ENCODE results near the gene KRT7. TPM values are rescaled to one million over a fixed set of nuclear protein-coding genes. Genes with fewer than 3 reads are reported as not detected.

KRT7 gene
- total and polyA plus RNA-seq, 5 donors from 2014 or later: 0.56 to 1.4 TPM; not detected in 3

DNA sequence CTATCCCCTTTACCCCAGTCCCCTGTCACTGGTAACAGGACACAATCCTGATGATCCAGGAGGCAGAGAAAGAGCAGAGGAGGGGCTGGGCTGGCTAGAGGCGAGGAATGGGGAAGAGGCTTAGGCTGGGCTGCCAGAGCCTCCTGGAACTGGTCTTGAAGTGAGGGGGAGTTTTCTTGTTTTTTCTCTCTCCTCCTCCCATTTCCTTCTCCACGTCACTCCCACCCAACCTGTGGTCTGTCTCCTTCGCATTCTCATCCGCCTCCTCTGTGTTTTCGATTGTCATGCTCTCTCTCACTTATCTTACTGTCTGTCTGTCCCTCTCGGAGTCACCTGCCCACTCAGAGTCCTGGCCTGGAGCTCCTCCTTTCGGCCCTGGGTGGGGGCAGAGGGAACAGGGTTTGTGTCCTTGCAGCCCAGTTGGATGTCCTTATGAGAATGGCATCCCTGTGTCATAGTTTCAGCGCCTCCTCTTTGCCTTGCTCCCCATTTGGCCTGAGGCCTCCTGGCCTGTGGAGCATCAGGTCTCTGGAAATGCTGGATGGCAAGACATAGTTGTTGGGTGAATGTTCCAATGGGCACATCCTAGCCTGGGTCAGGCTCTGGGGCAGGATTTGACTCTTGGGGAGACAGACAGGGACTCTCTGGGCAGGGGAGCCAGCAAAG, 37.8 kb upstream of the KRT7 start:
- H3K27ac Mint-ChIP-seq: no peak overlapping the region
- H3K4me3 Mint-ChIP-seq: no peak overlapping the region
- H3K9me3 ChIP-seq (ENCODE audit: control insufficient read depth in 2 of 2, low read length in 2 of 2): no peaks in the 10 kb centered on the region
- no peaks in the 10 kb centered on the region for H3K4me1 ChIP-seq (ENCODE audit: control insufficient read depth, insufficient read depth, low read length, poor library complexity, severe bottlenecking)
- H3K27me3 Mint-ChIP-seq: no peaks in the 10 kb centered on the region
- H3K27me3 ChIP-seq (ENCODE audit: control insufficient read depth, insufficient read depth, low read length): no peaks in the 10 kb centered on the region
- H3K36me3 Mint-ChIP-seq: no peaks in the 10 kb centered on the region
- no peaks in the 10 kb centered on the region for H3K36me3 ChIP-seq (ENCODE audit: control insufficient read depth, insufficient read depth, low read length)
- H3K27ac ChIP-seq (ENCODE audit: insufficient read depth, low read length, poor library complexity, severe bottlenecking): no peak overlapping the region
- H3K4me3 ChIP-seq (ENCODE audit: low read depth, low read length): no peak overlapping the region
- H3K9me3 Mint-ChIP-seq: peaks cover 0 to 1% (median 0%) of the 10 kb centered on the region in 7 donors
- peaks cover 0 to 6% (median 0%) of the 10 kb centered on the region in 4 donors for H3K4me1 Mint-ChIP-seq
- no peak for DNase-seq
- no peak for ATAC-seq (ENCODE audit: low read depth in 2 of 2)

- peaks cover 0 to 6% (median 0%) of the 10 kb centered on the region in 4 donors for H3K4me1 Mint-ChIP-seq
- no peak overlapping the region for H3K27ac Mint-ChIP-seq
- ATAC-seq (ENCODE audit: low read depth in 2 of 2) (peak; percentile 16 to 18), DNase-seq (no peak)
- H3K4me3 Mint-ChIP-seq: no peak overlapping the region
- H3K36me3 Mint-ChIP-seq: no peaks in the 10 kb centered on the region
- Histone ChIP-seq H3K36me3 (ENCODE audit: control insufficient read depth, insufficient read depth, low read length) (no peaks in the 10 kb centered on the region), H3K27ac (ENCODE audit: insufficient read depth, low read length, poor library complexity, severe bottlenecking) (no peak overlapping the region), H3K4me1 (ENCODE audit: control insufficient read depth, insufficient read depth, low read length, poor library complexity, severe bottlenecking) (no peaks in the 10 kb centered on the region), H3K9me3 (ENCODE audit: control insufficient read depth in 2 of 2, low read length in 2 of 2) (no peaks in the 10 kb centered on the region), H3K4me3 (ENCODE audit: low read depth, low read length) (no peak overlapping the region), H3K27me3 (ENCODE audit: control insufficient read depth, insufficient read depth, low read length) (no peaks in the 10 kb centered on the region)
- peaks cover 0 to 1% (median 0%) of the 10 kb centered on the region in 7 donors for H3K9me3 Mint-ChIP-seq
- peaks cover 12% of the 10 kb centered on the region for H3K27me3 Mint-ChIP-seq
Observed at GRCh38 chr12:52197371-52198231, 35.4 kb upstream of the KRT7 start.

GRCh38 chr12:52198454-52199215, 34.4 kb upstream of the KRT7 start:
- no peak for ATAC-seq (ENCODE audit: low read depth in 2 of 2)
- peaks cover 0 to 6% (median 2%) of the 10 kb centered on the region in 4 donors for H3K4me1 Mint-ChIP-seq
- no peak for DNase-seq
- peaks cover 0 to 2% (median 0%) of the 10 kb centered on the region in 7 donors for H3K9me3 Mint-ChIP-seq
- H3K27ac Mint-ChIP-seq: no peak overlapping the region
- H3K27me3 Mint-ChIP-seq: peaks cover 12% of the 10 kb centered on the region
- H3K27me3 ChIP-seq (ENCODE audit: control insufficient read depth, insufficient read depth, low read length): peaks cover 2% of the 10 kb centered on the region
- H3K36me3 Mint-ChIP-seq: no peaks in the 10 kb centered on the region
- no peak overlapping the region for H3K4me3 Mint-ChIP-seq
- no peak overlapping the region for H3K4me3 ChIP-seq (ENCODE audit: low read depth, low read length)
- no peak overlapping the region for H3K27ac ChIP-seq (ENCODE audit: insufficient read depth, low read length, poor library complexity, severe bottlenecking)
- H3K4me1 ChIP-seq (ENCODE audit: control insufficient read depth, insufficient read depth, low read length, poor library complexity, severe bottlenecking): no peaks in the 10 kb centered on the region
- H3K9me3 ChIP-seq (ENCODE audit: control insufficient read depth in 2 of 2, low read length in 2 of 2): no peaks in the 10 kb centered on the region
- H3K36me3 ChIP-seq (ENCODE audit: control insufficient read depth, insufficient read depth, low read length): no peaks in the 10 kb centered on the region

GRCh38 chr12:52199294-52199919, 33.6 kb upstream of the KRT7 start:
- peaks cover 18% of the 10 kb centered on the region for H3K27me3 Mint-ChIP-seq
- Histone ChIP-seq H3K27me3 (ENCODE audit: control insufficient read depth, insufficient read depth, low read length) (peaks cover 2% of the 10 kb centered on the region), H3K4me1 (ENCODE audit: control insufficient read depth, insufficient read depth, low read length, poor library complexity, severe bottlenecking) (no peaks in the 10 kb centered on the region), H3K36me3 (ENCODE audit: control insufficient read depth, insufficient read depth, low read length) (no peaks in the 10 kb centered on the region), H3K27ac (ENCODE audit: insufficient read depth, low read length, poor library complexity, severe bottlenecking) (no peak overlapping the region), H3K9me3 (ENCODE audit: control insufficient read depth in 2 of 2, low read length in 2 of 2) (no peaks in the 10 kb centered on the region), H3K4me3 (ENCODE audit: low read depth, low read length) (no peak overlapping the region)
- peaks cover 0 to 2% (median 0%) of the 10 kb centered on the region in 7 donors for H3K9me3 Mint-ChIP-seq
- no peaks in the 10 kb centered on the region for H3K36me3 Mint-ChIP-seq
- H3K4me1 Mint-ChIP-seq: peaks cover 0 to 6% (median 2%) of the 10 kb centered on the region in 4 donors
- no peak overlapping the region for H3K27ac Mint-ChIP-seq
- DNase-seq: no peak
- no peak overlapping the region for H3K4me3 Mint-ChIP-seq
- no peak for ATAC-seq (ENCODE audit: low read depth in 2 of 2)

DNA sequence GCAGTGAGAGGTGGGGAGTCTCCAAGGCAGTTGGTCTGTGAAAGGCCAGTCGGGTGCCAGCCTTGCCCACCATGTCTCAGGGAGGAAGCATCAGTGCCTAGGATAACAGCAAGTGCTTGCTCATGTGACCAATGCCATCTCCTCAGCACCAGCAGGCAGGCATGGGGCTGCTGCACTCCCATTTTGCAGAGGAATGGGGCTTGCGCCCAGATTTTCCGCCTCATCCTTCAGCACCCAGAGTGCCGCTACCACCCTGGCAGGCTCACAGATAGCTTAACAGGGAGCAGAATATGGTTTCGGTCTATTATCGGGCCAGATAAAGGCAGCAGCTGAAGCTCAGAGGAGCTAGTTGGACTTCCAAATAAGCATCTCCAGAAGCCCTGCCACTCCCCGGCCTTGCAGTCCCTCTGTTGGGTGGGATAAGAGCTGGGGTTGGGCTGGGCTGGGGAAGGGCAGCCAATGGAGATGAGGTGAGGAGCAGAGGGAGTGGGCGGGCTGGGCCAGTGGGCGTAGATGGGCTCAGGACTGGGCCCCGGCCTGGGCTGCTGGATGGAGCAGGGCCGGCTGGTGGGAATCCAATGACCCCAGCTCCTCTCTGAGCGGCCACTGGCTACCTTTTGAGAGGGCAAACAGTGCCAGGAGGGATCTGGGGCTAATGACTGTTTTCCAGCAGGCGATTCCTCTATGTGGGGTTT, 32.8 kb upstream of the KRT7 start:
- no peak overlapping the region for H3K27ac ChIP-seq (ENCODE audit: insufficient read depth, low read length, poor library complexity, severe bottlenecking)
- Mint-ChIP-seq H3K4me1 (peaks cover 0 to 6% (median 2%) of the 10 kb centered on the region in 4 donors), H3K4me3 (no peak overlapping the region), H3K27ac (peak overlapping the region in 1 of 3 donors; percentile 78), H3K9me3 (peaks cover 0 to 2% (median 0%) of the 10 kb centered on the region in 7 donors), H3K27me3 (peaks cover 19% of the 10 kb centered on the region), H3K36me3 (no peaks in the 10 kb centered on the region)
- no peaks in the 10 kb centered on the region for H3K36me3 ChIP-seq (ENCODE audit: control insufficient read depth, insufficient read depth, low read length)
- H3K9me3 ChIP-seq (ENCODE audit: control insufficient read depth in 2 of 2, low read length in 2 of 2): no peaks in the 10 kb centered on the region
- no peak for ATAC-seq (ENCODE audit: low read depth in 2 of 2)
- peaks cover 2% of the 10 kb centered on the region for H3K27me3 ChIP-seq (ENCODE audit: control insufficient read depth, insufficient read depth, low read length)
- no peak overlapping the region for H3K4me3 ChIP-seq (ENCODE audit: low read depth, low read length)
- no peak for DNase-seq
- no peaks in the 10 kb centered on the region for H3K4me1 ChIP-seq (ENCODE audit: control insufficient read depth, insufficient read depth, low read length, poor library complexity, severe bottlenecking)

GRCh38 chr12:52200781-52201450, 32.1 kb upstream of the KRT7 start:
- H3K9me3 Mint-ChIP-seq: peaks cover 0 to 2% (median 0%) of the 10 kb centered on the region in 7 donors
- no peak overlapping the region for H3K4me3 Mint-ChIP-seq
- peaks cover 19% of the 10 kb centered on the region for H3K27me3 Mint-ChIP-seq
- peak overlapping the region in 1 of 3 donors; percentile 78 for H3K27ac Mint-ChIP-seq
- ATAC-seq (ENCODE audit: low read depth in 2 of 2) (no peak), DNase-seq (no peak)
- no peaks in the 10 kb centered on the region for H3K9me3 ChIP-seq (ENCODE audit: control insufficient read depth in 2 of 2, low read length in 2 of 2)
- H3K4me3 ChIP-seq (ENCODE audit: low read depth, low read length): no peak overlapping the region
- H3K36me3 ChIP-seq (ENCODE audit: control insufficient read depth, insufficient read depth, low read length): no peaks in the 10 kb centered on the region
- no peak overlapping the region for H3K27ac ChIP-seq (ENCODE audit: insufficient read depth, low read length, poor library complexity, severe bottlenecking)
- no peaks in the 10 kb centered on the region for H3K36me3 Mint-ChIP-seq
- no peaks in the 10 kb centered on the region for H3K4me1 ChIP-seq (ENCODE audit: control insufficient read depth, insufficient read depth, low read length, poor library complexity, severe bottlenecking)
- H3K4me1 Mint-ChIP-seq: peaks cover 0 to 6% (median 2%) of the 10 kb centered on the region in 4 donors
- H3K27me3 ChIP-seq (ENCODE audit: control insufficient read depth, insufficient read depth, low read length): peaks cover 2% of the 10 kb centered on the region
